ENCODE measurements around the gene UNC5A.

UNC5A gene

DNA sequence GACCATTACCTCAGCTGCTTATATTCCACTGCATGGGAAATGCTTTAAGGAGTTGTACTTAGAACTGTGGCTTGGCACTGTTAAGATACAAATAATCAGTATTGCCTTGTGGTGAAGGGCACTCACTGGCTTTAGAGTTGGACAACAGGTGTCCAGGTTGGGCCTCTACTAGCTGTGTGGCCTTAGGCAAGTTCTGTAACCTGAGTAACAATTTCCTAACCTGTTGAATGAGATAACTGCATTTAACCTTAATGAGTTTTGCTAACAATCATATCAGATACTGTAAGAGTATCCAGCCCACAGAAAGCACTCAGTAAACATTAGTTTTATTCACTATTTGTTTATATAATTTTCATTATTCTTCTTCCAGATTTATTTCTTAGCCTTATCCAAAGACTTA lies 106.0 kb downstream of the UNC5A start:
- H3K4me3 ChIP-seq (ENCODE audit: low read depth, low read length) = no peak overlapping the region

DNA sequence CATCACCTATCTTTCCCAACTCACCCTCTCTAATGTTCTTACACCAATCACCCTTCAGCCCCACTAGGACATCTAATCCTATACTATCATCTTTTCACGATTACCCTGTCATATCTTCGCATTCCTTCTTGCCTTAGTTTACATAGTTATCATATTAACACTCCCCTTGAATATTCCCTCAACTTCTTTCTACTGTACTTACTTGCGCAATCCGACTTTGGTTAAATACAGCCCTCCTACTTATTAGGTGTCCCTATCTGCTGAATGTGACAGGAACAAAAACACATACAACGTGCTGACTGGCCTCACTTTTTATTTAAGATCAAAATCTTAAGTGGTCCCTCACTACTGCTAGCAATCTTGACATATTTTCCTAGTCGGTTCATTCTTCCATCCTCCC lies 108.3 kb downstream of the UNC5A start:
- H3K4me3 ChIP-seq (ENCODE audit: low read depth, low read length) = no peak overlapping the region

DNA sequence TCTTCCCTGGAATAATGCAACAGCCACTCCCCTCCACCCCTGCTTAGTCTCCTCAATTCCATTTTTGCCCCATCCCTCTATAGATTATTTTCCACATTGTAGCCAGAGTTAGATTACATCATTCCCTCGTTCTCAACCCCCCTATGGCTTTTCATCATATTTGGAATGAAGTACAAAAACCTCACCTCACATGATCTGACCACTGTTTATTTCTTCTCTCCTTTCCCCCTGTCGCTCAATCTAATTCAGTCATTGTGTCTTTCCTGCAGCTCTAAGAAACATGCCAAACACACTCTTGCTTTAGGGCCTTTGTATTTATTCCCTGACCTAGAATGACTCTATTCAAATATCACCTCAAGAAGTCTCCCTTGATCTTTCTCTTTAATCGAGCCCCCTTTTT lies 111.4 kb downstream of the UNC5A start:
- no peak overlapping the region for H3K4me3 ChIP-seq (ENCODE audit: low read depth, low read length)

DNA sequence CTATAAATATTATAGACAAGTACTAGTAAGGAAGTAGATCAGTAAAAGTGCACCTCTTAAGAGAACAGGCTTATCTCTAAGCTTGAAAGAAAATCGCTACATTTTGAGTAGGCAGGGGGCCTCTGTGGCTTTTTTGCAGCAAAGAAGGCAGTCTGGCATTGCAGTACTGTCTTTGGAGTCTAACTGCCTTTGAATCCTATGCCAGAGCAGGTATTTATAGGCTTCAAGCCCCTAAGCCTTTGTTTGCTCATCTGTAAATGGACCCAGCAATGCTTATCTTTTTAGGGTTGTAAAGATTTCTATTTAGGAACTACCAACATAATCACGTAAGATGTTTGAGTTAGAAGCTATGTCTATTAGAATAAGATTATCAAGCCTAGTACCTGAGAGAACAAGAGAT lies 112.5 kb downstream of the UNC5A start:
- no peak overlapping the region for H3K4me3 ChIP-seq (ENCODE audit: low read depth, low read length)

DNA sequence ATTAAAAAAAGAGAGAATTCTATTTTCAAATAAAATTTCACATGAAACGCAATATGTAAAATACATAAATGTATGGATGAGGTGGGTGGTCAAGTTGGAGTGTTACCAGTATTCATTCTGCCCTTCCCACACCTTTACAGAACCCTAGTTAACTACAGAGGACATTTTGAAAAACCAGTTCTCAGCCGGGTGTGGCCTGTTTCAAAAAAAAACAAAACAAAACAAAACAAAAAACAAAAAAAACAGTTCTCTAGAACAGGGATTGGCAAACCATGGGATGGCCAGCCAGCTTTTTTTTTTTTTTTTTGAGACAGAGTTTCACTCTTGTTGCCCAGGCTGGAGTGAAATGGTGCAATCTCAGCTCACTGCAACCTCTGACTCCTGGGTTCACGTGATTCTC lies 117.2 kb downstream of the UNC5A start:
- no peak overlapping the region for H3K4me3 ChIP-seq (ENCODE audit: low read depth, low read length)

DNA sequence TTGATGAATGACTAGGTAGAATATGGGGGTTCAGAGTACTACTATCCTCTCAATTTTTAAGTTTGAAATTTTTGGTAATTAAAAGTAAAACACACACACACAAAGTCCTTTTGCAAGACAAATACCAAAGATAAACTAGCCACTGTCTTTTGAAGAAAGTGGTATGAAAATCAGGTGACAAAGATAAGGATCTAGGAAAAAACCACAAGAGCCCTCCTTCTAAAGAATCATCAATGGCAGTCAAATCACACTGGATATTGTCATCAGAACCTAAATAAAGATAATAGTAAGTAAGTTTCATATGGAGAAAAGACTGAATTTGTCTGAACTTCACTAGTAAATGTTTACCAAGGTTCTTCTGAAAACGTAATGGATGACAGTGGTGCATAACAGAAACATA lies 119.3 kb downstream of the UNC5A start:
- H3K4me3 ChIP-seq (ENCODE audit: low read depth, low read length) = no peak overlapping the region

Data from iPS-11a (cell line).